ENCODE measurements around the gene RSRP1.
"Not testable (repeated sequence)": the region's sequence is repeated elsewhere in the genome, so short reads cannot be mapped to it uniquely, and the experiment has no call there.

The RSRP1 gene

GRCh38 chr1:25247024-25247828 is at the start of gene RSRP1:
RSRP1 (minus strand) TSS chr1:25247454; CDS start chr1:25246963, 491 bp downstream.
- Histone ChIP-seq H3K27me3 (ENCODE audit: control insufficient read depth in 5 of 5, insufficient read depth in 4 of 5, low read length in 5 of 5) (no peaks in the 10 kb centered on the region), H3K4me3 (ENCODE audit: low read depth in 1 of 5, low read length in 5 of 5) (peak within 1 kb of the TSS; percentile 85 to 99 (median 99))

DNA sequence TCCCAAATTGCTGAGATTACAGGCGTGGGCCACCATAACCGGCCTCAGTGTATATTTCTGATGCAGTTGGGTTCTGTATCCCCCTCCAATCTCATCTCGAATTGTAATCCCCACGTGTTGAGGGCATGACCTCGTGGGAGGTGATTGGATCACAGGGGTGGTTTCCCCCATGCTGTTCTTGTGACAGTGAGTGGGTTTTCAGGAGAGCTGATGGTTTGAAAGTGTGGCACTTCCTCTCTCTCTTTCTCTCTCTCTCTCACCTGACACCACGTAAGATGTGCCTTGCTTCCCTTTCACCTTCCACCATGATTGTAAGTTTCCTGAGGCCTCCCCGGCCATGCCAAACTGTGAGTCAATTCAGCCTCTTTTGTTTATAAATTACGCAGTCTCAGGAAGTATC is 49.2 kb upstream of the RSRP1 start:
- not testable (repeated sequence) for H3K9ac ChIP-seq (ENCODE audit: low read length in 5 of 5); H3K36me3 ChIP-seq (ENCODE audit: control insufficient read depth in 5 of 5, insufficient read depth in 5 of 5, low read length in 5 of 5); H3K27me3 ChIP-seq (ENCODE audit: control insufficient read depth in 5 of 5, insufficient read depth in 4 of 5, low read length in 5 of 5); H3K4me3 ChIP-seq (ENCODE audit: low read depth in 1 of 5, low read length in 5 of 5); H3K4me1 ChIP-seq (ENCODE audit: control insufficient read depth in 5 of 5, insufficient read depth in 5 of 5, low read length in 5 of 5); H3K9me3 ChIP-seq (ENCODE audit: control insufficient read depth in 5 of 5, low read length in 5 of 5); H3K27ac ChIP-seq (ENCODE audit: low read depth, low read length)

More at GRCh38 chr1:25247024-25247828, at the start of gene RSRP1:
- Histone ChIP-seq H3K36me3 (ENCODE audit: control insufficient read depth in 5 of 5, insufficient read depth in 5 of 5, low read length in 5 of 5) (peaks cover 23 to 32% (median 30%) of the 10 kb centered on the region in 5 donors), H3K4me1 (ENCODE audit: control insufficient read depth in 5 of 5, insufficient read depth in 5 of 5, low read length in 5 of 5) (peaks cover 2 to 40% (median 34%) of the 10 kb centered on the region in 5 donors), H3K9ac (ENCODE audit: low read length in 5 of 5) (peak within 1 kb of the TSS; percentile 77 to 98 (median 96)), H3K27ac (ENCODE audit: low read depth, low read length) (peak within 1 kb of the TSS; percentile 97), H3K9me3 (ENCODE audit: control insufficient read depth in 5 of 5, low read length in 5 of 5) (no peaks in the 10 kb centered on the region)

GRCh38 chr1:25294889-25295826 is 47.9 kb upstream of the RSRP1 start:
- H3K4me3 ChIP-seq (ENCODE audit: low read depth in 1 of 5, low read length in 5 of 5); H3K9ac ChIP-seq (ENCODE audit: low read length in 5 of 5); H3K36me3 ChIP-seq (ENCODE audit: control insufficient read depth in 5 of 5, insufficient read depth in 5 of 5, low read length in 5 of 5); H3K4me1 ChIP-seq (ENCODE audit: control insufficient read depth in 5 of 5, insufficient read depth in 5 of 5, low read length in 5 of 5); H3K27me3 ChIP-seq (ENCODE audit: control insufficient read depth in 5 of 5, insufficient read depth in 4 of 5, low read length in 5 of 5); H3K9me3 ChIP-seq (ENCODE audit: control insufficient read depth in 5 of 5, low read length in 5 of 5); H3K27ac ChIP-seq (ENCODE audit: low read depth, low read length): not testable (repeated sequence)

DNA sequence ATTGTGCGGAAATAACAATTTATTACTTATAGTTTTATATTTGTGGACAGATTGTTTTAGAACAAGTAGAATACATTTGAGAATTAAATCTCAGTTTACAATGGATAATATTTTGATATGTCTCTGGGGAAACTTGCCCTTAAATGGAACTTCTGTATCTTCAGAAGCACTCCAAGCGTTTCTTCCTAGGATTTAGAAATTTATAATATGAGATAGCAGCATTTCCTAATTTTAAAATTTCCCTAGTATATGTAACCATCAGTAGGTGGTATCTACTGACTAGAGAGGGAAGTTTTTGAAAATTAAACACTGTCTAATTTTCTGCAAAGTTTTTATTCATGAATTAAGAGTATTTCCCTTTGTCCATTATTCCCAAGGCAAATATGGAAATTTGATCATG is 46.2 kb upstream of the RSRP1 start:
- H3K4me3 ChIP-seq (ENCODE audit: low read depth in 1 of 5, low read length in 5 of 5); H3K27ac ChIP-seq (ENCODE audit: low read depth, low read length); H3K9ac ChIP-seq (ENCODE audit: low read length in 5 of 5); H3K9me3 ChIP-seq (ENCODE audit: control insufficient read depth in 5 of 5, low read length in 5 of 5); H3K36me3 ChIP-seq (ENCODE audit: control insufficient read depth in 5 of 5, insufficient read depth in 5 of 5, low read length in 5 of 5); H3K27me3 ChIP-seq (ENCODE audit: control insufficient read depth in 5 of 5, insufficient read depth in 4 of 5, low read length in 5 of 5); H3K4me1 ChIP-seq (ENCODE audit: control insufficient read depth in 5 of 5, insufficient read depth in 5 of 5, low read length in 5 of 5): not testable (repeated sequence)

DNA sequence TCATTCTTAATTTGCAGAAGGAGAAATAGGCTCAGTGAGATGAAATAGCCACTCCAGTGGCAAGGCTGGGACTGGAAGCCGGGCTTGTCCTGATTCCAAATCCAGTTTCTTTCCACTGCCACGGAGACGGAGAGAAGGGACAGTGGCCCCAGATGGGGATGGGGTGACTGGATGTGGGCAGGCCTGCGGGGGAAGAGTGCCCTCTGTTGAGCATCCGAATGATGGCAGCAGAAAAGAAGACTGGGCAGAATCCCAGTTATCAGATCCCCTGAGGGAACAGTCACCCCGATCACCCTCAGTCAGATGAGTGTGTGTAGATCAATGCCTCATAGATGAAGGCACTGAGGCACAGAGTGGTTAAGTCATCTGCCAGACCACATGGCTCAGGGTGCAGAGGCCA is 42.8 kb upstream of the RSRP1 start:
- H3K9ac ChIP-seq (ENCODE audit: low read length in 5 of 5); H3K9me3 ChIP-seq (ENCODE audit: control insufficient read depth in 5 of 5, low read length in 5 of 5); H3K27me3 ChIP-seq (ENCODE audit: control insufficient read depth in 5 of 5, insufficient read depth in 4 of 5, low read length in 5 of 5); H3K27ac ChIP-seq (ENCODE audit: low read depth, low read length); H3K36me3 ChIP-seq (ENCODE audit: control insufficient read depth in 5 of 5, insufficient read depth in 5 of 5, low read length in 5 of 5); H3K4me1 ChIP-seq (ENCODE audit: control insufficient read depth in 5 of 5, insufficient read depth in 5 of 5, low read length in 5 of 5); H3K4me3 ChIP-seq (ENCODE audit: low read depth in 1 of 5, low read length in 5 of 5): not testable (repeated sequence)

DNA sequence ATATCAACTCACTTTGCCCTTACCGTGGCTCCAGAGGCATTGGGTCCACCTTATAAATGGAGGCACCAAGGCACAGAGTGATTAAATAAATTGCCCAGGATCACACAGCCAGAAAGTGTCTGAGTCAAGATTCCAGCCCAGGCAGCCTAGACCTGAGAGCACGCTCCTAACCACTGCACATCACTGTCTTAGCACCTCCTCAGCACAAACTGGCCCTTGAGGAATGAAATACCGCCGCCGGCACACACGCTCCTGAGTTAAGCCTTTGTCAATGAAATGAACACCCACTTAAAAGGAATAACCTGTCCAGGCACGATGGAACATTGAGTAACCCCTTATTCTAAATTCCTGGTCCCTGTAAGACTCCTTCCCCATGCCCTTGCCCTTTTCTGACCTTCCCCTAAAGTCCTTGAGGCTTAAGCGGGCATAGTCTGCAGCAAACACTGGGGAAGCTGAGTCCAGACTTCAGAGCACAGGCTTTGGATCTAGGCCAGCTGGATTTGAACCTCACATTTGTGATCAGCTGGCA is 41.4 kb upstream of the RSRP1 start:
- not testable (repeated sequence) for H3K4me3 ChIP-seq (ENCODE audit: low read depth in 1 of 5, low read length in 5 of 5); H3K27ac ChIP-seq (ENCODE audit: low read depth, low read length); H3K27me3 ChIP-seq (ENCODE audit: control insufficient read depth in 5 of 5, insufficient read depth in 4 of 5, low read length in 5 of 5); H3K9me3 ChIP-seq (ENCODE audit: control insufficient read depth in 5 of 5, low read length in 5 of 5); H3K36me3 ChIP-seq (ENCODE audit: control insufficient read depth in 5 of 5, insufficient read depth in 5 of 5, low read length in 5 of 5); H3K9ac ChIP-seq (ENCODE audit: low read length in 5 of 5); H3K4me1 ChIP-seq (ENCODE audit: control insufficient read depth in 5 of 5, insufficient read depth in 5 of 5, low read length in 5 of 5)

- H3K9ac ChIP-seq (ENCODE audit: low read length in 5 of 5); H3K27me3 ChIP-seq (ENCODE audit: control insufficient read depth in 5 of 5, insufficient read depth in 4 of 5, low read length in 5 of 5); H3K9me3 ChIP-seq (ENCODE audit: control insufficient read depth in 5 of 5, low read length in 5 of 5); H3K36me3 ChIP-seq (ENCODE audit: control insufficient read depth in 5 of 5, insufficient read depth in 5 of 5, low read length in 5 of 5); H3K27ac ChIP-seq (ENCODE audit: low read depth, low read length); H3K4me3 ChIP-seq (ENCODE audit: low read depth in 1 of 5, low read length in 5 of 5); H3K4me1 ChIP-seq (ENCODE audit: control insufficient read depth in 5 of 5, insufficient read depth in 5 of 5, low read length in 5 of 5): not testable (repeated sequence)
These were observed 39.9 kb upstream of the RSRP1 start for GRCh38 chr1:25287164-25287563.

- not testable (repeated sequence) for H3K27me3 ChIP-seq (ENCODE audit: control insufficient read depth in 5 of 5, insufficient read depth in 4 of 5, low read length in 5 of 5); H3K4me1 ChIP-seq (ENCODE audit: control insufficient read depth in 5 of 5, insufficient read depth in 5 of 5, low read length in 5 of 5); H3K9ac ChIP-seq (ENCODE audit: low read length in 5 of 5); H3K27ac ChIP-seq (ENCODE audit: low read depth, low read length); H3K36me3 ChIP-seq (ENCODE audit: control insufficient read depth in 5 of 5, insufficient read depth in 5 of 5, low read length in 5 of 5); H3K9me3 ChIP-seq (ENCODE audit: control insufficient read depth in 5 of 5, low read length in 5 of 5); H3K4me3 ChIP-seq (ENCODE audit: low read depth in 1 of 5, low read length in 5 of 5)
These were observed 38.6 kb upstream of the RSRP1 start for GRCh38 chr1:25285862-25286261.

GRCh38 chr1:25279693-25280111 is 32.4 kb upstream of the RSRP1 start:
- not testable (repeated sequence) for H3K4me3 ChIP-seq (ENCODE audit: low read depth in 1 of 5, low read length in 5 of 5); H3K27ac ChIP-seq (ENCODE audit: low read depth, low read length); H3K27me3 ChIP-seq (ENCODE audit: control insufficient read depth in 5 of 5, insufficient read depth in 4 of 5, low read length in 5 of 5); H3K9me3 ChIP-seq (ENCODE audit: control insufficient read depth in 5 of 5, low read length in 5 of 5); H3K4me1 ChIP-seq (ENCODE audit: control insufficient read depth in 5 of 5, insufficient read depth in 5 of 5, low read length in 5 of 5); H3K36me3 ChIP-seq (ENCODE audit: control insufficient read depth in 5 of 5, insufficient read depth in 5 of 5, low read length in 5 of 5); H3K9ac ChIP-seq (ENCODE audit: low read length in 5 of 5)

DNA sequence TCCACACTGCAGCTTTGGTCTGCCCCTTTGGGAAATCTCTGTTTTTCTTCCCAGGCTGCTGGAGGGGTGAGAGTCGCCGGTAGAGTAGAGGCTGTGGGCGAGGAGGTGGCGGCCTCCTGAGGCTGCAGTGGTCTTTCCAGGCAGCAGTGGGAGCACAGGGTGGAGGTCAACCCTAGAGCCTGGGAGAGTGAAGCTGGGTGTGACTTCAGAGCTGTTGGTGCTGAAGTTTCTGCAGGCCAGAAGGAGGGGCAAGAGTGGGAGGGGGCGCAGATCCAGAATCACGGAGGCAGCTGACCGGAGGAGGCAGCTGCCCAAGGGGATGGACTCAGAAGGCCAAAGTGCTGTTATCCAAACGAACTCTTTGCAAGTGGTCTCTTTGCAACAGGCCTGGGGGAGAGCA is 31.5 kb upstream of the RSRP1 start:
- not testable (repeated sequence) for H3K27me3 ChIP-seq (ENCODE audit: control insufficient read depth in 5 of 5, insufficient read depth in 4 of 5, low read length in 5 of 5); H3K4me1 ChIP-seq (ENCODE audit: control insufficient read depth in 5 of 5, insufficient read depth in 5 of 5, low read length in 5 of 5); H3K9me3 ChIP-seq (ENCODE audit: control insufficient read depth in 5 of 5, low read length in 5 of 5); H3K27ac ChIP-seq (ENCODE audit: low read depth, low read length); H3K9ac ChIP-seq (ENCODE audit: low read length in 5 of 5); H3K36me3 ChIP-seq (ENCODE audit: control insufficient read depth in 5 of 5, insufficient read depth in 5 of 5, low read length in 5 of 5); H3K4me3 ChIP-seq (ENCODE audit: low read depth in 1 of 5, low read length in 5 of 5)

Data from subcutaneous abdominal adipose tissue (tissue), 5 donors.